Measurements from ENCODE around the gene NEK3. TPM values are rescaled to one million over a fixed set of nuclear protein-coding genes. Genes with fewer than 3 reads are reported as not detected.
"Not testable (repeated sequence)": the region's sequence is repeated elsewhere in the genome, so short reads cannot be mapped to it uniquely, and the experiment has no call there.

NEK3 gene
- total and polyA plus RNA-seq, 2 donors = 8.1 to 41.9 TPM

- no peak for DNase-seq (ENCODE audit: low read depth in 6 of 9, low spot score in 9 of 9)
- WGBS = 97% methylated on average over 2 of the region's 2 CpGs
- Histone ChIP-seq H3K36me3 (ENCODE audit: control insufficient read depth in 2 of 2, insufficient read depth in 2 of 2, low read length in 1 of 2) (no peaks in the 10 kb centered on the region), H3K27me3 (ENCODE audit: control insufficient read depth in 2 of 2, insufficient read depth in 1 of 2, low read length in 1 of 2) (no peaks in the 10 kb centered on the region), H3K27ac (ENCODE audit: low read depth in 1 of 2, low read length in 1 of 2) (no peak overlapping the region), H3K4me1 (ENCODE audit: control insufficient read depth in 2 of 2, insufficient read depth in 2 of 2, low read length in 2 of 2) (no peaks in the 10 kb centered on the region), H3K9me3 (ENCODE audit: control insufficient read depth in 2 of 2, insufficient read depth in 1 of 2, low read length in 1 of 2) (no peaks in the 10 kb centered on the region), H3K4me3 (ENCODE audit: low read length in 2 of 2) (no peak overlapping the region)
Measured at GRCh38 chr13:52091473-52091872, 67.9 kb downstream of the NEK3 start.

GRCh38 chr13:52085421-52085820 lies 74.0 kb downstream of the NEK3 start:
- Histone ChIP-seq H3K27ac (ENCODE audit: low read depth in 1 of 2, low read length in 1 of 2) (no peak overlapping the region), H3K27me3 (ENCODE audit: control insufficient read depth in 2 of 2, insufficient read depth in 1 of 2, low read length in 1 of 2) (no peaks in the 10 kb centered on the region), H3K4me3 (ENCODE audit: low read length in 2 of 2) (no peak overlapping the region), H3K9me3 (ENCODE audit: control insufficient read depth in 2 of 2, insufficient read depth in 1 of 2, low read length in 1 of 2) (no peaks in the 10 kb centered on the region), H3K4me1 (ENCODE audit: control insufficient read depth in 2 of 2, insufficient read depth in 2 of 2, low read length in 2 of 2) (no peaks in the 10 kb centered on the region), H3K36me3 (ENCODE audit: control insufficient read depth in 2 of 2, insufficient read depth in 2 of 2, low read length in 1 of 2) (no peaks in the 10 kb centered on the region)
- no peak for DNase-seq (ENCODE audit: low read depth in 6 of 9, low spot score in 9 of 9)
- WGBS = 97% methylated on average over 2 of the region's 2 CpGs

- 98% methylated on average over 3 of the region's 3 CpGs for WGBS
- H3K27ac ChIP-seq (ENCODE audit: low read depth in 1 of 2, low read length in 1 of 2); H3K4me1 ChIP-seq (ENCODE audit: control insufficient read depth in 2 of 2, insufficient read depth in 2 of 2, low read length in 2 of 2); H3K36me3 ChIP-seq (ENCODE audit: control insufficient read depth in 2 of 2, insufficient read depth in 2 of 2, low read length in 1 of 2); DNase-seq (ENCODE audit: low read depth in 6 of 9, low spot score in 9 of 9); H3K4me3 ChIP-seq (ENCODE audit: low read length in 2 of 2); H3K9me3 ChIP-seq (ENCODE audit: control insufficient read depth in 2 of 2, insufficient read depth in 1 of 2, low read length in 1 of 2); H3K27me3 ChIP-seq (ENCODE audit: control insufficient read depth in 2 of 2, insufficient read depth in 1 of 2, low read length in 1 of 2): not testable (repeated sequence)
Measured at GRCh38 chr13:52084981-52085380, 74.4 kb downstream of the NEK3 start.

Other genes starting within 250 kb of the NEK3 start
- 1.8 TPM for gene ATP7B, start 148.1 kb downstream of the NEK3 start, total RNA-seq
- gene ATP7B, start 148.1 kb downstream of the NEK3 start, polyA plus RNA-seq = 1.2 TPM
- gene ALG11, start 147.2 kb downstream of the NEK3 start, total RNA-seq = 11.1 TPM
- gene ALG11, start 147.2 kb downstream of the NEK3 start, polyA plus RNA-seq = 9.2 TPM
- gene UTP14C, start 134.9 kb downstream of the NEK3 start, total RNA-seq = 10.2 TPM
- 5.7 TPM for gene UTP14C, start 134.9 kb downstream of the NEK3 start, polyA plus RNA-seq
- 0.28 TPM for gene NEK5, start 30.5 kb downstream of the NEK3 start, total RNA-seq
- gene NEK5, start 30.5 kb downstream of the NEK3 start, polyA plus RNA-seq = 0.34 TPM
- gene THSD1, start 246.6 kb upstream of the NEK3 start, total RNA-seq = 2.9 TPM
- gene THSD1, start 246.6 kb upstream of the NEK3 start, polyA plus RNA-seq = 3.3 TPM

Measured in thymus (tissue), 11 donors.